MCF 10A (cell line): Measurements from ENCODE around the gene DNAJC6. TPM values are rescaled to one million over a fixed set of nuclear protein-coding genes. Genes with fewer than 3 reads are reported as not detected.
"Not testable (repeated sequence)": the region's sequence is repeated elsewhere in the genome, so short reads cannot be mapped to it uniquely, and the experiment has no call there.

Experiments used
- BruUV-seq: library from RNA; stranded (reverse); fragments of 400-500 nt; replicated peaks from 2 replicates; lab custom pipeline; 2021; lab: Mats Ljungman, UMichigan
- CTCF ChIA-PET: fragments of 300-600 bp; sonication (Branson Sonifier 250); formaldehyde crosslinking; extraction: SDS; loops from one replicate; lab custom pipeline; 2021; ENCODE audit warnings: antibody characterized with exemption, inconsistent platforms; lab: Yijun Ruan, JAX
- POLR2A ChIA-PET: fragments of 300-600, 350-650 bp; sonication (Branson Sonifier 250); formaldehyde crosslinking; extraction: SDS; loops from one replicate; lab custom pipeline; 2020; ENCODE audit warnings: antibody characterized with exemption, inconsistent platforms; lab: Yijun Ruan, JAX
- DNase-seq: peaks from one replicate; pipeline ENCODE4 v3.0.0-alpha.2; 2018; ENCODE audit not compliant: unreplicated experiment
- H3K27ac Mint-ChIP-seq: one replicate; pipeline ENCODE4 v1.8.0; 2022; ENCODE audit warnings: mild to moderate bottlenecking, low read depth, mixed read lengths; ENCODE audit not compliant: unreplicated experiment
- H3K27me3 Mint-ChIP-seq: one replicate; pipeline ENCODE4 v1.8.0; 2022; ENCODE audit warnings: mixed read lengths; ENCODE audit not compliant: insufficient read depth, unreplicated experiment
- H3K36me3 Mint-ChIP-seq: one replicate; pipeline ENCODE4 v1.8.0; 2022; ENCODE audit warnings: mild to moderate bottlenecking, moderate library complexity, mixed read lengths; ENCODE audit not compliant: insufficient read depth, unreplicated experiment
- H3K4me1 Mint-ChIP-seq: one replicate; pipeline ENCODE4 v1.8.0; 2022; ENCODE audit warnings: mixed read lengths; ENCODE audit not compliant: insufficient read depth, unreplicated experiment
- H3K4me3 Mint-ChIP-seq: one replicate; pipeline ENCODE4 v1.8.0; 2022; ENCODE audit warnings: mild to moderate bottlenecking, moderate library complexity, mixed read lengths; ENCODE audit not compliant: unreplicated experiment
- H3K9me3 Mint-ChIP-seq: one replicate; pipeline ENCODE4 v1.8.0; 2022; ENCODE audit warnings: mixed read lengths; ENCODE audit not compliant: unreplicated experiment
- intact Hi-C: fragments of 100-400 bp; cut with micrococcal nuclease; formaldehyde crosslinking; loops from 2 replicates; pipeline ENCODE4 v1.14.1; 2022
- total RNA-seq: library from RNA; stranded (reverse); gene quantifications from 2 replicates; pipeline ENCODE4 v1.2.3, GENCODE V29; 2022
- TF ChIP-seq, protein P1 (sequence below): fragments of 200-600 bp; IDR thresholded peaks from one replicate; pipeline ENCODE4 v1.8.0; 2022; ENCODE audit warnings: antibody characterized with exemption, mild to moderate bottlenecking; ENCODE audit not compliant: unreplicated experiment

Gene DNAJC6
- total RNA-seq, 1 experiment from 2014 or later: 7.9 TPM

DNA sequence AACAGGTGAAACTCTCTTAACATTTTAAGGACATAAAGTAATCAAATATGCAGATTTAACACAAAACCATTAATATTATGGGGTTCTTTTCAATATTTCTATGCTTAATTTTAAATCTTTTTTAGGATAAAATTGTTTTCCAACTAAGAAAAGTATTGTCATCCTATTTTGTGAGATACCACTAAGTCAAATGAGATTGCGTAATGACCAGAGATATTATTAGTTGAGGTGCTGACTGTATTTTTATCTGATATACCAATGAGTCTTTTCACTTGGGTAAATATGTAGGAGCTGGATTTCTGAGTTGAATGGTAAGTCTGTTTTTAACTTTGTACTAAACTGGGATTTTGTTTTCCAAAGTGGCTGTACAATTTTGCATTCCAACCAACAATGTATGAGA is 136.5 kb downstream of the DNAJC6 start:
- H3K9me3 Mint-ChIP-seq: no peaks in the 10 kb centered on the region
- no peak for DNase-seq
- CTCF ChIA-PET: no interaction called here
- H3K27ac Mint-ChIP-seq: no peak overlapping the region
- intact Hi-C loops: no loop called here
- TF ChIP-seq, protein P1, sequence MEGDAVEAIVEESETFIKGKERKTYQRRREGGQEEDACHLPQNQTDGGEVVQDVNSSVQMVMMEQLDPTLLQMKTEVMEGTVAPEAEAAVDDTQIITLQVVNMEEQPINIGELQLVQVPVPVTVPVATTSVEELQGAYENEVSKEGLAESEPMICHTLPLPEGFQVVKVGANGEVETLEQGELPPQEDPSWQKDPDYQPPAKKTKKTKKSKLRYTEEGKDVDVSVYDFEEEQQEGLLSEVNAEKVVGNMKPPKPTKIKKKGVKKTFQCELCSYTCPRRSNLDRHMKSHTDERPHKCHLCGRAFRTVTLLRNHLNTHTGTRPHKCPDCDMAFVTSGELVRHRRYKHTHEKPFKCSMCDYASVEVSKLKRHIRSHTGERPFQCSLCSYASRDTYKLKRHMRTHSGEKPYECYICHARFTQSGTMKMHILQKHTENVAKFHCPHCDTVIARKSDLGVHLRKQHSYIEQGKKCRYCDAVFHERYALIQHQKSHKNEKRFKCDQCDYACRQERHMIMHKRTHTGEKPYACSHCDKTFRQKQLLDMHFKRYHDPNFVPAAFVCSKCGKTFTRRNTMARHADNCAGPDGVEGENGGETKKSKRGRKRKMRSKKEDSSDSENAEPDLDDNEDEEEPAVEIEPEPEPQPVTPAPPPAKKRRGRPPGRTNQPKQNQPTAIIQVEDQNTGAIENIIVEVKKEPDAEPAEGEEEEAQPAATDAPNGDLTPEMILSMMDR: no peak
- POLR2A ChIA-PET: no interaction called here
- H3K4me1 Mint-ChIP-seq: no peaks in the 10 kb centered on the region
- no peak overlapping the region for H3K4me3 Mint-ChIP-seq
- peaks cover 11% of the 10 kb centered on the region for H3K36me3 Mint-ChIP-seq
- BruUV-seq: no TSS peak
- no peaks in the 10 kb centered on the region for H3K27me3 Mint-ChIP-seq

DNA sequence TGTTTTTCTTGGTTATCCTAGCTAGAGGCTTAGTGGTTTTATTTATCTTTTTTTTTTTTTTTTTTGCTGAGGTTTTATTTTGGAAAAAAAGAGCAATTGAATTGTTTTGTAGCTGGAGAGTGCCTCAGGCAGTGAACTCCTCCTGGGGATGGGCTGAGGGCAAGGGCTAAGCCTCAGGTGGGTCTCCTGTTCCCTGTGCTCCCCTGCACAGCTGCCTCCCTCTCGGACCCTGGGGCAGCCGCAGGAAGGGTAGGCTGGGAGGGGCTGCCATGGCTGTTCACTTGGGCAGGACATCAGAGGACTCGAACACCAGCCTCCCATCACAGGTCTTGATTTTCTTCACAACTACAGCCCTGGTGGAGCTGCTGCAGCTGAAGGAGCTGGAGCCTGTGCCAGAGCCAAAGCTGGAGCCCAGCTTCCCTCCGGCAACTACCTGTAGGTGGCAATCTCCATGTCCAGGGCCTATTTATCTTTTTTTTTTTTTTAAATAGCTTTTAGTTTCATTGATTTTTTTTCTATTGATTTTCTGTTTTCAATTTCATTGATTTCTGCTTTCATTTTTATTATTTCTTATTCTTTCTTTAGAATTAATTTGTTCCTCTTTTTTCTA is 140.0 kb downstream of the DNAJC6 start:
- H3K4me1 Mint-ChIP-seq: no peaks in the 10 kb centered on the region
- intact Hi-C loops: no loop called here
- CTCF ChIA-PET: interaction anchor here (0.6 to 1.6 kb wide), 7 partner anchors 10 to 416 kb away, joined by 3 to 21 read pairs (median 5); no protein-coding TSS in a partner anchor

DNA sequence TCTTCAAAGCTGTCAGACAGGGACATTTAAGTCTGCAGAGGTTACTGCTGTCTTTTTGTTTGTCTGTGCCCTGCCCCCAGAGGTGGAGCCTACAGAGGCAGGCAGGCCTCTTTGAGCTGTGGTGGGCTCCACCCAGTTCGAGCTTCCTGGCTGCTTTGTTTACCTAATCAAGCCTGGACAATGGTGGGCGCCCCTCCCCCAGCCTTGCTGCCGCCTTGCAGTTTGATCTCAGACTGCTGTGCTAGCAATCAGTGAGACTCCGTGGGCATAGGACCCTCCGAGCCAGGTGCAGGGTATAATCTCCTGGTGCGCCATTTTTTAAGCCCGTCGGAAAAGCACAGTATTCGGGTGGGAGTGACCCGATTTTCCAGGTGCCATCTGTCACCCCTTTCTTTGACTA is 146.3 kb downstream of the DNAJC6 start:
- H3K9me3 Mint-ChIP-seq, H3K27me3 Mint-ChIP-seq, intact Hi-C loops, H3K4me3 Mint-ChIP-seq, H3K36me3 Mint-ChIP-seq, H3K27ac Mint-ChIP-seq, POLR2A ChIA-PET, DNase-seq, BruUV-seq, CTCF ChIA-PET: not testable (repeated sequence)
- peaks cover 16% of the 10 kb centered on the region for H3K4me1 Mint-ChIP-seq

More for the DNA sequence above, 140.0 kb downstream of the DNAJC6 start:
- H3K36me3 Mint-ChIP-seq: peaks cover 4% of the 10 kb centered on the region
- POLR2A ChIA-PET: no interaction called here
- no peaks in the 10 kb centered on the region for H3K27me3 Mint-ChIP-seq
- H3K9me3 Mint-ChIP-seq: no peaks in the 10 kb centered on the region
- no peak overlapping the region for H3K4me3 Mint-ChIP-seq
- no TSS peak for BruUV-seq
- no peak overlapping the region for H3K27ac Mint-ChIP-seq
- TF ChIP-seq, protein P1: no peak
- no peak for DNase-seq

DNA sequence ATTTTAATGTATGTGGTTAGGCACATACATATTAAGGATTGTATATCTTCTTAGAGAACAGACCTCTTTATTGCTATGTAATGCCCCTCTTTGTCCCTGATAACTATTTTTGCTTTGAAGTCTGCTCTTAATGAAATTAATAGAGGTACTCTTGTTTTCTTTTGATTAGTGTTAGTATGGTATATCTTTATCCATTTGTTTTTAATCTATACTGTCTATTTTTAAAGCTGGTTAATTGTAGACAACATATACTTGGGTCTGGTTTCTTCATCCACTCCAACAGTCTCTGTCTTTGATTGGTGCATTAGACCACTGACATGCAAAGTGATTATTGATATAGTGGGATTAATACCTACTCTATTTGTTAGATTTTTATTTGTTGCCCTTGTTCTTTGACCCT is 147.1 kb downstream of the DNAJC6 start:
- DNase-seq: no peak
- intact Hi-C loops: no loop called here
- peaks cover 16% of the 10 kb centered on the region for H3K4me1 Mint-ChIP-seq
- H3K36me3 Mint-ChIP-seq: no peaks in the 10 kb centered on the region
- H3K27ac Mint-ChIP-seq: no peak overlapping the region
- no peaks in the 10 kb centered on the region for H3K9me3 Mint-ChIP-seq
- ChIA-PET CTCF (no interaction called here), POLR2A (no interaction called here)
- TF ChIP-seq, protein P1: no peak
- no TSS peak for BruUV-seq
- H3K4me3 Mint-ChIP-seq: no peak overlapping the region
- H3K27me3 Mint-ChIP-seq: no peaks in the 10 kb centered on the region
